HG02943 (cell line): ENCODE data around the gene FCMR.
"Not testable (repeated sequence)": the region's sequence is repeated elsewhere in the genome, so short reads cannot be mapped to it uniquely, and the experiment has no call there.

ENCODE experiments used
- ATAC-seq: cut with Tn5 transposase; IDR thresholded peaks from one replicate; pipeline ENCODE4 v1.9.1; 2021; ENCODE audit warnings: mild to moderate bottlenecking, low read depth, moderate library complexity; ENCODE audit not compliant: unreplicated experiment

FCMR gene

GRCh38 chr1:206924592-206925105, 2.9 kb upstream of the FCMR start:
- ATAC-seq = no peak

- not testable (repeated sequence) for ATAC-seq
Observed at GRCh38 chr1:206923961-206924557, 2.3 kb upstream of the FCMR start.

GRCh38 chr1:206923009-206923960, 1.5 kb upstream of the FCMR start:
- peak; percentile 44 for ATAC-seq

- no peak for ATAC-seq
Observed at GRCh38 chr1:206922524-206922923, 783 bp upstream of the FCMR start.

- ATAC-seq = no peak
Observed at GRCh38 chr1:206918076-206918475, 3.7 kb downstream of the FCMR start.

GRCh38 chr1:206916000-206916709, 5.6 kb downstream of the FCMR start:
- no peak for ATAC-seq

GRCh38 chr1:206915030-206915735, 6.6 kb downstream of the FCMR start:
- no peak for ATAC-seq

- ATAC-seq = no peak
Observed at GRCh38 chr1:206913766-206914537, 7.8 kb downstream of the FCMR start.

GRCh38 chr1:206912445-206913095, 9.2 kb downstream of the FCMR start:
- ATAC-seq = no peak

GRCh38 chr1:206911064-206911663, 10.6 kb downstream of the FCMR start:
- no peak for ATAC-seq

- ATAC-seq = no peak
Observed at GRCh38 chr1:206909883-206910318, 11.8 kb downstream of the FCMR start.

GRCh38 chr1:206909161-206909882, 12.4 kb downstream of the FCMR start:
- no peak for ATAC-seq

GRCh38 chr1:206908038-206908437, 13.7 kb downstream of the FCMR start:
- no peak for ATAC-seq

GRCh38 chr1:206907304-206907991, 14.3 kb downstream of the FCMR start:
- no peak for ATAC-seq

GRCh38 chr1:206905295-206906164, 16.2 kb downstream of the FCMR start:
- ATAC-seq = no peak

- ATAC-seq = no peak
Observed at GRCh38 chr1:206904423-206905142, 17.2 kb downstream of the FCMR start.
